ENCODE results near the gene C2orf49. TPM values are rescaled to one million over a fixed set of nuclear protein-coding genes. Genes with fewer than 3 reads are reported as not detected.

Gene C2orf49
- total RNA-seq, 1 donor from 2014 or later = 10.7 TPM

DNA sequence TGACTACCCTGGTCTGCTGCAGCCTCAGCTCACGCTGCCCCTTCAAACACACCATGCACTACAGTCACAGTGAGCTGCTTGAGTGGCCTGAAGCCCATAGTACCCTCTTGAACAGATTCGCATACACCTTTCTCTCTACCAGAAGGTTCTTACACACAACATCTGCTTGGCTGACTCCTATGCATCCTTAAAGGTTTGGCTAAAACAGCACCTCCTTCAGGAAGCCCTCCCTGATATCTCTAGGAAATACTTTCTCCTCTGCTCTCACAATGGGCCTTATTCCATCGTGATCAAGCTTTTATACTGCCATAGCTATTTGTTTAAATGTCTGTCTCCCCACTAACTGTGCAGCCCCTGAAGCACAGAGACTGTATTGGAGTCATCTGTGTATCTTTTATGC is 39.3 kb upstream of the C2orf49 start:
- Mint-ChIP-seq H3K27me3 (ENCODE audit: unreplicated experiment) (peaks cover 6% of the 10 kb centered on the region), H3K36me3 (ENCODE audit: unreplicated experiment) (peaks cover 3% of the 10 kb centered on the region), H3K27ac (ENCODE audit: unreplicated experiment) (no peak overlapping the region), H3K4me3 (ENCODE audit: unreplicated experiment) (no peak overlapping the region), H3K9me3 (ENCODE audit: unreplicated experiment) (no peaks in the 10 kb centered on the region), H3K4me1 (ENCODE audit: low read depth, unreplicated experiment) (peaks cover 2% of the 10 kb centered on the region)
- TF ChIP-seq, protein P1, sequence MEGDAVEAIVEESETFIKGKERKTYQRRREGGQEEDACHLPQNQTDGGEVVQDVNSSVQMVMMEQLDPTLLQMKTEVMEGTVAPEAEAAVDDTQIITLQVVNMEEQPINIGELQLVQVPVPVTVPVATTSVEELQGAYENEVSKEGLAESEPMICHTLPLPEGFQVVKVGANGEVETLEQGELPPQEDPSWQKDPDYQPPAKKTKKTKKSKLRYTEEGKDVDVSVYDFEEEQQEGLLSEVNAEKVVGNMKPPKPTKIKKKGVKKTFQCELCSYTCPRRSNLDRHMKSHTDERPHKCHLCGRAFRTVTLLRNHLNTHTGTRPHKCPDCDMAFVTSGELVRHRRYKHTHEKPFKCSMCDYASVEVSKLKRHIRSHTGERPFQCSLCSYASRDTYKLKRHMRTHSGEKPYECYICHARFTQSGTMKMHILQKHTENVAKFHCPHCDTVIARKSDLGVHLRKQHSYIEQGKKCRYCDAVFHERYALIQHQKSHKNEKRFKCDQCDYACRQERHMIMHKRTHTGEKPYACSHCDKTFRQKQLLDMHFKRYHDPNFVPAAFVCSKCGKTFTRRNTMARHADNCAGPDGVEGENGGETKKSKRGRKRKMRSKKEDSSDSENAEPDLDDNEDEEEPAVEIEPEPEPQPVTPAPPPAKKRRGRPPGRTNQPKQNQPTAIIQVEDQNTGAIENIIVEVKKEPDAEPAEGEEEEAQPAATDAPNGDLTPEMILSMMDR (IDR thresholded peaks at IDR 0.05; ENCODE audit: partially characterized antibody, unreplicated experiment) = no peak
- DNase-seq = no peak

DNA sequence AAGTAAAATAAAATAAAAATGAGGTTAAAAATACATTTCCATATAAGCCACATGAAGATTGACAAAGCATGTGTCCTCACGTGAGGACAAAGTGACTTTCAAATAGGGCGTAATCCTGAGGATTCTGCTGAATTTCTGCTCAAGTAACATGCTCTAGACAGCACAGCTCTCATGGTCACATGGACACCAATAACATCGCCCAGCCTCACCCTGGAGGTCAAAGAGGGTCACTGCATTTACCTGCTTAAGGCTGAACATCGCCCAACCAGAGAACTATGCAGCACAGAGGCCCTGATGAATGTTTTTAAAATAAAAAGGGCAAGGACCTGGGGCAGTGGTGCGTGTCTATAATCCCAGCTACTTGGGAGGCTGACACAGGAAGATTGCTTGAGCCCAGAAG is 38.0 kb upstream of the C2orf49 start:
- H3K27me3 Mint-ChIP-seq (ENCODE audit: unreplicated experiment) = no peaks in the 10 kb centered on the region
- H3K9me3 Mint-ChIP-seq (ENCODE audit: unreplicated experiment) = no peaks in the 10 kb centered on the region
- peaks cover 2% of the 10 kb centered on the region for H3K4me1 Mint-ChIP-seq (ENCODE audit: low read depth, unreplicated experiment)
- no peak overlapping the region for H3K4me3 Mint-ChIP-seq (ENCODE audit: unreplicated experiment)
- no peak for DNase-seq
- H3K36me3 Mint-ChIP-seq (ENCODE audit: unreplicated experiment) = peaks cover 3% of the 10 kb centered on the region
- TF ChIP-seq, protein P1 (IDR thresholded peaks at IDR 0.05; ENCODE audit: partially characterized antibody, unreplicated experiment) = peak; percentile 40
- H3K27ac Mint-ChIP-seq (ENCODE audit: unreplicated experiment) = no peak overlapping the region

DNA sequence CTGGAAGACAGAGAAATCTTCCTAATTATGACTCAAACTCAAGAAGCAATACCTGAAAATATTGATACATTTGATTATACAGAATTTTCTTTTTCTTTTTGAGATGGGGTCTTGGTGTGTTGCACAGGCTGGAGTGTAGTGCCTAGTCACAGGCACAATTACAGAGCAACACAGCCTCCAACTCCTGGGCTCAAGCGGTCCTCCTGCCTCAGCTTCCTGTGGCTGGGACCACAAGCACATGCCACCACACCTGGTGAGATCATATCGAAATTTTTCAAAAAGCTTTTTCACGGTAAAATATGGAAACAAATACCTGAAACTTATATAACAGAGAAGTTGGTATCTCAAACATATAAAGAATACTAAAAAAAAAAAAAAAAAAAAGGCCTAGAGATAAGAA is 35.7 kb upstream of the C2orf49 start:
- no peaks in the 10 kb centered on the region for H3K4me1 Mint-ChIP-seq (ENCODE audit: low read depth, unreplicated experiment)
- H3K9me3 Mint-ChIP-seq (ENCODE audit: unreplicated experiment) = no peaks in the 10 kb centered on the region
- H3K27ac Mint-ChIP-seq (ENCODE audit: unreplicated experiment) = no peak overlapping the region

DNA sequence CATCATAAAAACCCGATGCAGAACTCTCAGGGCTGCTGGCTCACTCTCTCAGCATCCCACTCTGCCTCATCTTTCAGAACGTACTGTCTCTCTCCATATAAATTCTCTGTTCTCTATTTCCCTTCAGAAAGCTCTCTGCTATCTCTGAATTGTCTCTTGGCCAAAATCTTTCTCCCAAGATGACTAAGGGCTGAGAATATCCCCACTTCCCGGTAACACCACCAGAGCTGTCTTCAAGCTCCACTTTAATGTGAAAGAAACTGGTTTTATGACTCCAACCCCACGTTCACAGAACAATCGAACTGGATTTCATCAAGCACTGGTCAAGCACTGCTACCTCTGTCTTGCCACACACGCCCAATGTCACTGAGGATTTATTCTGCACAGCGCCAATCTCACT is 30.2 kb upstream of the C2orf49 start:
- H3K36me3 Mint-ChIP-seq (ENCODE audit: unreplicated experiment) = no peaks in the 10 kb centered on the region
- H3K27me3 Mint-ChIP-seq (ENCODE audit: unreplicated experiment) = peaks cover 2% of the 10 kb centered on the region
- peaks cover 1% of the 10 kb centered on the region for H3K9me3 Mint-ChIP-seq (ENCODE audit: unreplicated experiment)
- no peak overlapping the region for H3K4me3 Mint-ChIP-seq (ENCODE audit: unreplicated experiment)
- TF ChIP-seq, protein P1 (IDR thresholded peaks at IDR 0.05; ENCODE audit: partially characterized antibody, unreplicated experiment) = no peak
- H3K27ac Mint-ChIP-seq (ENCODE audit: unreplicated experiment) = no peak overlapping the region
- DNase-seq = no peak
- H3K4me1 Mint-ChIP-seq (ENCODE audit: low read depth, unreplicated experiment) = no peaks in the 10 kb centered on the region

More for the DNA sequence above, 35.7 kb upstream of the C2orf49 start:
- peaks cover 3% of the 10 kb centered on the region for H3K36me3 Mint-ChIP-seq (ENCODE audit: unreplicated experiment)
- DNase-seq = no peak
- TF ChIP-seq, protein P1 (IDR thresholded peaks at IDR 0.05; ENCODE audit: partially characterized antibody, unreplicated experiment) = no peak
- no peak overlapping the region for H3K4me3 Mint-ChIP-seq (ENCODE audit: unreplicated experiment)
- no peaks in the 10 kb centered on the region for H3K27me3 Mint-ChIP-seq (ENCODE audit: unreplicated experiment)

DNA sequence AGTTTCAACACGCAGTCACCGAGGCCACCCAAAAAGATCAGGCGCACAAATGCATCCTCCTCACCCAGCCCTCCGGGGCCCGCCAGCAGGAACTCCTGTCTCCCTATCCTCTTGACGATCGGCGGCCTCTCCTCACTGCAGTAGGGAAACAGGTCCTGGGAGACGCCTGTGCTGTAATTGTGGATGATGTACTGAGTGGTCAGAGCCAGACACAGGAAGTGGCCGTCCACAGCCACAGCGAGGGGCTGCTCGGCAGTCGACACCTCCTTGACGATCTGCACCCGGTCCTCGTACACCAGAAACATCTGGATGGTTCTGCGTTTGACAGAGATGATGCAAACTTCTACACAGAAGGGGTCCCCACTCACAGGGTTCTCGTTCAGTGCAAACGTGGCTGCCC is 29.8 kb upstream of the C2orf49 start:
- no peak for DNase-seq
- Mint-ChIP-seq H3K9me3 (ENCODE audit: unreplicated experiment) (peaks cover 1% of the 10 kb centered on the region), H3K4me3 (ENCODE audit: unreplicated experiment) (no peak overlapping the region), H3K4me1 (ENCODE audit: low read depth, unreplicated experiment) (no peaks in the 10 kb centered on the region), H3K36me3 (ENCODE audit: unreplicated experiment) (no peaks in the 10 kb centered on the region), H3K27me3 (ENCODE audit: unreplicated experiment) (peaks cover 2% of the 10 kb centered on the region), H3K27ac (ENCODE audit: unreplicated experiment) (no peak overlapping the region)
- TF ChIP-seq, protein P1 (IDR thresholded peaks at IDR 0.05; ENCODE audit: partially characterized antibody, unreplicated experiment) = no peak
